Rectal smooth muscle tissue (tissue), 1 donor: ENCODE results near the gene ECI1.

ENCODE experiments used
- H3K27ac ChIP-seq: one replicate; pipeline ENCODE4 v1.7.0; 2013; ENCODE audit warnings: low read depth, low read length, inconsistent platforms
- H3K27me3 ChIP-seq: one replicate; pipeline ENCODE4 v1.7.0; 2013; ENCODE audit warnings: low read length; ENCODE audit not compliant: control insufficient read depth, insufficient read depth
- H3K36me3 ChIP-seq: one replicate; pipeline ENCODE4 v1.7.0; 2013; ENCODE audit warnings: low read length; ENCODE audit not compliant: control insufficient read depth, insufficient read depth
- H3K4me1 ChIP-seq: one replicate; pipeline ENCODE4 v1.7.0; 2013; ENCODE audit warnings: low read length; ENCODE audit not compliant: control insufficient read depth, insufficient read depth
- H3K4me3 ChIP-seq: one replicate; pipeline ENCODE4 v1.7.0; 2013; ENCODE audit warnings: low read length
- H3K9ac ChIP-seq: one replicate; pipeline ENCODE4 v1.7.0; 2013; ENCODE audit warnings: low read length

The ECI1 gene

DNA sequence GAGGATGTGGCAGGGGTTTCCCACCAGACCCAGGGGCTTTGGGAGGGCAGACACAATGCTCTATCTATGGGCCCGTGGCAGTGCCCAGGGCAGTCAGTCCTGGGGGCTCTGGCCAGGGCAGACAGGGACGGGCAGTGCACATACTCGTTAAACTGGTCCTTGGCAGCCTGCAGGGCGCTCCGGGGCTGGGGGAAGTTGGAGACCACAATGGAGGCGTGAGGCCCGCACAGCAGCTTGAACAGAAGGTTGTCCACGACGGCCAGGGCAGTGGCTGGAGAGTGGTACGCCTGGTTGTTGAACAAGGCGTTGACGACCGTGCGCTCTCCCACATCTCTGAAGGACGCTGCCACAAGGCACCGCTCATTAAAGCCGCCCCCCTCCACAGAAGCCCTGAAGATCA, 35.2 kb upstream of the ECI1 start:
- Histone ChIP-seq H3K27ac (no peak overlapping the region), H3K36me3 (no peaks in the 10 kb centered on the region), H3K4me3 (no peak overlapping the region), H3K4me1 (no peaks in the 10 kb centered on the region), H3K9ac (no peak overlapping the region), H3K27me3 (no peaks in the 10 kb centered on the region)

DNA sequence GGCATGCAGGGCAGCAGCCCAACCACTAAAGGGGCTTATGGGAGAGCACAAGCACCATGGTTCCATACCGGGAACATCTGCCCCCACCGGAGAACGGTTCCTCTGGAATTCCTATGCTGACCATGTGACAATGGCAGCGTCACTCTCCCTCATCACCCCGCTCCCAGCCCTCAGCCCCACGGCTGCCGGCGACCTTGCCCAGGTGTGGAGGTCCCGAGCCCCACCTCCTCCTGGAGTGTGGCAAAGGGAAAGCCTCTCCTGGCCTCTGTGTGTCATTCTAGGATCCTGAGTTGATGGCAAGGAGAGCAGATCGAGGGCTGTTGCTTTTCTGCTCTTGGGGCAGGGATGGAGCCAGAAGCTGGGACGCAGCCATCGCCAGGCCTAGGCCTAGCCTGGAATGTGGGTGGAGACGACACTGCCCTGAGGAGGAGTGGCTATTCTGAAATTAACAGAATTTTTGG, 34.4 kb upstream of the ECI1 start:
- H3K27ac ChIP-seq = no peak overlapping the region
- H3K4me3 ChIP-seq = no peak overlapping the region
- no peaks in the 10 kb centered on the region for H3K27me3 ChIP-seq
- no peak overlapping the region for H3K9ac ChIP-seq
- H3K36me3 ChIP-seq = no peaks in the 10 kb centered on the region
- no peaks in the 10 kb centered on the region for H3K4me1 ChIP-seq

DNA sequence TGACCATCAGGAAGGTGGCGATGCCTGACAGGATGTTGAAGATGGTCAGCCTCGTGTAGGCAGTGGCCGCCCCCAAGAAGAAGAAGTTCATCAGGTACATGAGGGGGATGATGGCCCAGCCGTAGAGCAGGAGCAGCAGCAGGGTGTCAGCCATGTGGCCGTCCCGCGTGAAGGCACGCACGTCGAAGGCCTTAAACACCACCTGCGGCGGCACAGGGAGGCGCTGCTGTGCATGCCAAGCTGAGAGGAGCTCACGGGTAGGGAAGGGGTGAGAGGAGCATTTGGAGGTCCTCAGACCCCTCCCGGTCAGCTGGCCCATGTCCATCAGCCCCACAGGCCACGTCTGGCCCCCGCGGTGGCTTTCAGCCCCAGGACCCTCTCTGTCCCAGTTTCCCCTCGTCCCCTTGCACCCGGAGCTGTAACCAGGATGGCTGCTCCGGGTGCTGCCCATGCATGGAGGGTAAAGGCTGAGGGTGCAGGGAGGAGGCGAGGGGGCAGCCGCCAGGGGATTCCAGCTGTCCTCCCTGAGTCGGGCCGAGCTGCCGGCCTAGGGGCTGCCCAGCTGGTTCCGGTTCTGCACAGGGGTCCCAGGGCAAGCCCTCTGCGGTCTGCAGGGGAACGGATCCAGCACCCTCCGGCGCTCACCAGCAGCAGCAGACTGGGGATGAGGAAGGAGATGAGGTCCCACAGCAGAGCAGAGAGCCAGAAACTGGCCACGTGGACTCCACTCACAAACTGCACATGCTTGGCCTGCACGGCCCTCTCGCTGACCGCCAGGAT, 33.6 kb upstream of the ECI1 start:
- Histone ChIP-seq H3K27me3 (no peaks in the 10 kb centered on the region), H3K4me1 (no peaks in the 10 kb centered on the region), H3K9ac (no peak overlapping the region), H3K36me3 (no peaks in the 10 kb centered on the region), H3K27ac (no peak overlapping the region), H3K4me3 (no peak overlapping the region)

DNA sequence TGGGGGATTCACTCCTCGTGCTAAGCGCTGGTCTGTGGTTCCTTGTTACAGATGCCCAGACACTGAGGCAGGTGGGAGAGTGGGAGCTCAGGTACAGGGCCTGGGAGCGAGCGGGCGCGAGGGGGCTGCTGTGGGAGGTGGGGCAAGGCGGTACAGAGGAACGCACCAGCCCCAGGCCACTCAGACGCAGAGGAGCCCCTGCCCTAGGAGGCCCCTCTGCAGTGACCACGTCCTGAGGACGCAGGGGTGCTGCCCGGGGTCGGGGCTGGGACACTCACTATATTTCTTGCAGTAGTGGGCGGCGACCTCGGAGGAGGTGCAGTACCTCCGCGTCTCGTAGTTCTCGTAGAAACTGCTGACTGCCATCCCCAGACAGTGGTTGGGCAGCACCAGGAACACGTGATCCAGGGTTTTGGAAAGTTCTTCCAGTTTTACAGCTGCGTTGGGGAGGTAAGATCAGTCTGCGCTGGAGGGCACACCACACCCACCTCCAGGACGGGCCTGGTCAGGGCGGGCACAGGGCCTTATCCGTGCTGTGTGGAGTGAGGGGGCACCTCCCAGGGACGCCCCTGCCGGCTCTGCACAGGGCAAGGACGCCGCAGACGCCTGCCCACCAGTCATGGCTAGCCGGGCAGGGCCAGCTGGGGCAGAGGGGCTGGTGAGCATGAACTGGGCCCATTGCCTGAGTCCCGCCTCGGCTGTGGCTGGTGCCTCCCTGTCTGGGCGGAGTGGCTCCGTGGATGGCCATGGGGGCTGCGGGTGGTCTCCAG, 32.8 kb upstream of the ECI1 start:
- H3K27me3 ChIP-seq = no peaks in the 10 kb centered on the region
- no peak overlapping the region for H3K4me3 ChIP-seq
- H3K27ac ChIP-seq = no peak overlapping the region
- no peaks in the 10 kb centered on the region for H3K36me3 ChIP-seq
- no peak overlapping the region for H3K9ac ChIP-seq
- no peaks in the 10 kb centered on the region for H3K4me1 ChIP-seq

DNA sequence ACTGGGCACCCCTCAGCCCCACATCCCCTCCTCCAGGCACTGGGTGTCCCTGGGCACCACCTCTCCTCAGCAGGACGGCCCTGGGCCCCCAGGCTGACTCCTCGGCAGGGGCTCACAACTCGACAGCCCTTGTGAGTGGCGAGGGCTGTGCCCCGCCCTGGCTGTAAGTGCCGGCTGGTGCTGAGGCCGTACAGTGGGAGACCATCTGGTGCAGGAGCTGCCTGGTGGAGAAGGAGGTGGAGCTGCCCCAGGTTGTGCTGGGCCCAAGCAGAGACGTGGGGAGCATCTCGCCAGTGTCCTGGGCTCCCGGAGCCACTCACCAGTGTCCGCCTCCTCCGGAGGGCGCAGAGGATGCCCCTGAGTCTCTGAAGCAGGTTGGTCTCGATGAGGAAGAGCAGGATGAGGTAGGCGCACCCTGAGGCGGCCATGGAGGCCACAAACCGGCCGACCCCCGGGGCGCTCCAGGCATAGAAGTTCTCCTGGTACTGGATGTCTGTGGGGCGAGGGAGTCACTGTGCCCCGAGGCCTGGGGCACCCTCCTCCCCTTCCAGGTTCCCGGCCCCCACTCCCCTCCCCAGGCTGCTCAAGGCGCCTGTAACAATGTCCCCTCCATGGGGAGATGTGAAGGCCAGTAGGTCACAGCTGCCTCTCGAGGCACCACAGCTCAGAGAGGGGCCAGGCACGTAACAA, 31.6 kb upstream of the ECI1 start:
- Histone ChIP-seq H3K27ac (no peak overlapping the region), H3K27me3 (no peaks in the 10 kb centered on the region), H3K4me1 (no peaks in the 10 kb centered on the region), H3K9ac (no peak overlapping the region), H3K36me3 (no peaks in the 10 kb centered on the region), H3K4me3 (no peak overlapping the region)

DNA sequence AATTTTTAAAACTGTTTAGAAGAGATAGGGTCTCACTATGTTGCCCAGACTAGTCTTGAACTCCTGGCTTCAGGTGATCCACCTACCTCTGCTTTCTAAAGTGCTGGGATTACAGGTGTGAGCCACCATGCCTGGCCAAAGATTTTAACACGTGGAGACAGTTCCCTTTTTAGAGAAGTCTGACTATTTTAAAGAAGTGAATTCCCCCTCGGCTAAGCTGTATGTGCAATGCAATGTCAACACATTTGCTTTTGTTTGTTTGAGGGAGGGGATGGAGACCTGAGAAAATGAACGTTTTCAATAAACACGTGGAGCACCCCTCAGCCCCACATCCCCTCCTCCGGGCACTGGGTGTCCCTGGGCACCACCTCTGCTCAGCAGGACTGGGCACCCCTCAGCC, 30.9 kb upstream of the ECI1 start:
- Histone ChIP-seq H3K4me1 (no peaks in the 10 kb centered on the region), H3K4me3 (no peak overlapping the region), H3K27me3 (no peaks in the 10 kb centered on the region), H3K36me3 (no peaks in the 10 kb centered on the region), H3K27ac (no peak overlapping the region), H3K9ac (no peak overlapping the region)

DNA sequence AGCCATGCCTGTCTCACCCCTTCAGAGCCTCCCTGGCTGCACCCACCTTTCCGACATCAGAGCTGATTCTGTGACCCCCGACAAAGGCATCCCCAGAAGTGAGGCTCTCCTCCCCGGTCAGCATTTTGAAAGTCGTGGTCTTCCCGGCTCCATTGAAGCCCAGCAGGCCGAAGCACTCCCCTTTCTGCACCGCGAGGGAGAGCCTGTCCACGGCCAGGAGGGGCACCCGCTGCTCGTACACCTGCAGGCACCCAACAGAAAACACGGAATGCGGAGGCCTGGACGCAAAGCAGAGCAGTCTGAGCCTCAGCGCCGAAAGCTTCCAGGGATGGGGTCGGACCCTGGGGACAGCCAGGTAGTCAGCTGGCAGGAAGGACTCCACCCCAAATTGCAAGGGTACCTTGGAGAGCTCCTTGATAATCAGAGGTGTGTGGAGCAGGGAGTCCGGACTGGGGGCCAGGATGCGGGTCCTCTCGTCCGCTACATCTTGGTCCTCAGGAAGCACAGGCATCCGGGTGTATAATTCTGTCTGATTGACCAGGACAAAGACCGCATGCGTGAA, 29.7 kb upstream of the ECI1 start:
- no peaks in the 10 kb centered on the region for H3K4me1 ChIP-seq
- H3K27ac ChIP-seq = no peak overlapping the region
- H3K9ac ChIP-seq = no peak overlapping the region
- H3K4me3 ChIP-seq = no peak overlapping the region
- H3K36me3 ChIP-seq = no peaks in the 10 kb centered on the region
- H3K27me3 ChIP-seq = no peaks in the 10 kb centered on the region

DNA sequence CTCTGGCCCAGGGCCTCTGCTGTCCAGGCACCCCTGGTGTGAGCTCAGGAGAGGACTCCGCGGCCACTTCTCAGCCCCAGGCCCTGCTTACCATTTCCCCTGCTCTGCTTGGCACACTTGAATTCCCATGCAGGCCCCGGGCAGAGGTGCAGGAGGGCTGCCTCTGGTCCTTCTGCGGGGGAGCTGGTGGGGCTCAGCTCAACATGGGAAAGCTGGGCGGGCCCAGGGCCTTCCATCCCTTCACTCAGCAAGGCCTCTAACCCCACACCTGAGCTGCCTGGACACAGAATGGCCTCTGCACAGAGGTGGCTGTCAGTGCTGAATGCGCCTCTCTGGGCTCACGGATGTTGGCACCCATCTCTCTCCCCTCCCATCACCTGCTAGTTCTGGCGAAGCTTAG, 29.1 kb upstream of the ECI1 start:
- Histone ChIP-seq H3K27me3 (no peaks in the 10 kb centered on the region), H3K4me3 (no peak overlapping the region), H3K4me1 (no peaks in the 10 kb centered on the region), H3K36me3 (no peaks in the 10 kb centered on the region), H3K27ac (no peak overlapping the region), H3K9ac (no peak overlapping the region)

DNA sequence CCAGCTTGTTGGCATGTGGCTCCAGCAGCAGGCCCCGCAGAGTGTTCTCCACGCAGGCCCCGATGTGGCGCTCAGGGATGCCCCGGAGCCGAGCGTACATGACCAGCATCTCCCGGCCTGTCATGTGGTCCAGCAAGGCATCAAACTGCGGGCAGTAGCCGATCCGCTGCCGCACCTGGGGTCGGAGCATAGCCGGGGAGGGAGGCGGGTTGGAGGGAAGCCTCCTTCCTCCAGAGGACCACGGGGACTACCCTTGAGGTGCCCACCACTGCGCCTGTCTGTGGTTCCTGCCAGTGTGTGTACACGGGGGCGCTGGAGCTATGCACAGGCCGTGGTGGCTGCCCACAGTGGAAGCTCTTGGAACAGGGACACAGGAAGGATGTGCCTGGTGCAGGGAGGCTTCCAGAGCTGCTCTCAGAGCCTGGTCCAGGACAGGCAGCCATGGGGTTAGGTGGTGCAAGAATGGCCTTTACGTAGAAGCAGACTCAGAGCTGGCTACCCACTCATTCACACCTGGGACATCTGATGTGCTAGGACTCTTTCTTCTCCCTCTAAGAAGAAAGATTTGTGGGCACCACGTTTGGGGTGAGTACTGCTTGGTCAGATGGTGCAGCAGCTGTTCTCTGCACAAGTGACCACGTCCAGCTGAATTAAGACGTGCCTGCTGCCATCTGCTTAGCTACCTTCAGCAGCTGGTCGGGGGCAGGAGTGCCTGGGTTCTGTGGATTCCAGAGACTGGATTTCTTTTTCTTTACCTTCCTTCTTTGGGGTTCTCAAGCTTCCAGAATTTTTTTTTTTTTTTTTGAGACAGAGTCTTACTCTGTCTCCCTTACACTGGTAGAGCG, 27.8 kb upstream of the ECI1 start:
- H3K27ac ChIP-seq = no peak overlapping the region
- no peak overlapping the region for H3K9ac ChIP-seq
- H3K4me3 ChIP-seq = no peak overlapping the region
- no peaks in the 10 kb centered on the region for H3K36me3 ChIP-seq
- no peaks in the 10 kb centered on the region for H3K27me3 ChIP-seq
- no peaks in the 10 kb centered on the region for H3K4me1 ChIP-seq

DNA sequence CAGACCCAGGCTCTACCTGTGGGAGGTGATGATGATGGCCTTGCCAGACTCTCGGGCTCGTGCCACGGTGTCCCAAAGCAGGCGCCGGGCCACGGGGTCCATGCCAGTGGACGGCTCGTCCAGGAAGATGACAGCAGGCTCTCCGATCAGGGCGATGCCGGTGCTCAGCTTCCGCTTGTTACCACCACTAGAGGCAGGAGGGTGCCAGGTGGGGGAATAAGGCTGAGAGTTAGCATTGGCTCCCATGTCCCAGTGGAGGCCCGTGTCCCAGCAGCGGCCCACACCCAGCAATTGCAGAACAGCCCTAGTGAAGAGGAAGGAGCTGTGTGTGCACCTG, 26.9 kb upstream of the ECI1 start:
- H3K27me3 ChIP-seq = no peaks in the 10 kb centered on the region
- no peaks in the 10 kb centered on the region for H3K4me1 ChIP-seq
- H3K36me3 ChIP-seq = no peaks in the 10 kb centered on the region
- no peak overlapping the region for H3K27ac ChIP-seq
- H3K9ac ChIP-seq = no peak overlapping the region
- no peak overlapping the region for H3K4me3 ChIP-seq

DNA sequence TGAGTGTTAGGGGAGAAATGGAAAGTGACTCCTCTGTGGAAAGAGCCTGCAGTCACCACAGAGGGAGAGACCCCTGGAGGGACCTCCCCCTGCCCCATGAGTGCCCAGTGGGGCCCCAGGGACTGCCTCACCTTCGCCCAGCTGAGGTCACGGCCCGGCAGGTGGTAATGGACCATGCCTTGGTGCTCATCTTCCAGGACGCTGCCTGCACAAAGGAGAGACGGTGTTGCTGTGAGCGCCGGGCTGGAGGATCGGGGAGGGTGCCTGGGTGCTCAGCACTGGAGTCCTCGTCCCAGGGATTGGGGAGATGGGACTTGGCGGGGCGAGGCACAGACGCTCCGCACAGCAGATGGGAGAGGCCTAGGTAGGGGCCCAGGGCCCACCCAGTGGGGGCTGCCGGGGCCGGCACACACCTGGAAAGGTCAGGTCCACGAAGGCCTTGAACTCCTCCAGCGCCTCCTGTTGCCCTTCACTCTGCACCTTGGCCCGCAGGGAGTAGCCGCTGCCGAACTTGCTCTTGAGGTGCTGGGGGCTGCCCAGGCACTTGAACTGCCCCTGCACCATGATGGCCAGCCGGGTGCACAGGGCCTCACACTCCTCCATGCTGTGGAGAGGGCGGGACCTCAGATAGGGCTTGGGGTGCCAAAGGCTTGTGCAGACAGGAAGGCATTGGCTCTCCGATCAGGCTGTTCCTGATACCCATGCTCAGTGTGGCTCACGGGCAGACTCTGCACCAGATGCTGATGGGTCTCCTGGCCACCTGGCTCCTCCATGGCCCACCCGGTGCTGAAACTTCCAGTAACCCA, 26.3 kb upstream of the ECI1 start:
- no peaks in the 10 kb centered on the region for H3K27me3 ChIP-seq
- H3K36me3 ChIP-seq = no peaks in the 10 kb centered on the region
- no peak overlapping the region for H3K27ac ChIP-seq
- H3K4me1 ChIP-seq = no peaks in the 10 kb centered on the region
- no peak overlapping the region for H3K4me3 ChIP-seq
- H3K9ac ChIP-seq = no peak overlapping the region
